A673 (cell line): ENCODE measurements around the gene FIGNL1.

Source experiments
- CTCF ChIP-seq: fragments of 300-800, 200-600 bp; sonication (generic); conservative IDR thresholded peaks from 2 replicates; pipeline ENCODE4 v1.5.1; 2017; ENCODE audit warnings: low read depth, mild to moderate bottlenecking, antibody characterized with exemption, low read length, moderate library complexity, mixed read lengths
- EZH2 ChIP-seq: fragments of 200-600 bp; sonication (generic); IDR thresholded peaks from 2 replicates; pipeline ENCODE4 v1.6.1; 2017; ENCODE audit warnings: borderline replicate concordance, low read depth, mild to moderate bottlenecking, mixed read lengths, antibody characterized with exemption, low read length; ENCODE audit not compliant: poor library complexity, severe bottlenecking

- TF ChIP-seq CTCF: no peak
- TF ChIP-seq EZH2: no peak
These were observed 21.8 kb upstream of the FIGNL1 start for GRCh38 chr7:50471970-50472369.
